ENCODE results near the gene ZNF827. TPM values are rescaled to one million over a fixed set of nuclear protein-coding genes. Genes with fewer than 3 reads are reported as not detected.

Gene ZNF827
- total RNA-seq, 1 donor from 2014 or later: 19.0 TPM

GRCh38 chr4:145976680-145977079 is 38.1 kb upstream of the ZNF827 start:
- peaks cover 12% of the 10 kb centered on the region for H3K4me1 ChIP-seq
- intact Hi-C loops (cut with micrococcal nuclease): no loop called here
- no peaks in the 10 kb centered on the region for H3K27me3 ChIP-seq (ENCODE audit: low read depth)
- no peaks in the 10 kb centered on the region for H3K9me3 ChIP-seq (replicated peaks)
- no peak overlapping the region for H3K4me3 ChIP-seq
- TF ChIP-seq, protein P1, sequence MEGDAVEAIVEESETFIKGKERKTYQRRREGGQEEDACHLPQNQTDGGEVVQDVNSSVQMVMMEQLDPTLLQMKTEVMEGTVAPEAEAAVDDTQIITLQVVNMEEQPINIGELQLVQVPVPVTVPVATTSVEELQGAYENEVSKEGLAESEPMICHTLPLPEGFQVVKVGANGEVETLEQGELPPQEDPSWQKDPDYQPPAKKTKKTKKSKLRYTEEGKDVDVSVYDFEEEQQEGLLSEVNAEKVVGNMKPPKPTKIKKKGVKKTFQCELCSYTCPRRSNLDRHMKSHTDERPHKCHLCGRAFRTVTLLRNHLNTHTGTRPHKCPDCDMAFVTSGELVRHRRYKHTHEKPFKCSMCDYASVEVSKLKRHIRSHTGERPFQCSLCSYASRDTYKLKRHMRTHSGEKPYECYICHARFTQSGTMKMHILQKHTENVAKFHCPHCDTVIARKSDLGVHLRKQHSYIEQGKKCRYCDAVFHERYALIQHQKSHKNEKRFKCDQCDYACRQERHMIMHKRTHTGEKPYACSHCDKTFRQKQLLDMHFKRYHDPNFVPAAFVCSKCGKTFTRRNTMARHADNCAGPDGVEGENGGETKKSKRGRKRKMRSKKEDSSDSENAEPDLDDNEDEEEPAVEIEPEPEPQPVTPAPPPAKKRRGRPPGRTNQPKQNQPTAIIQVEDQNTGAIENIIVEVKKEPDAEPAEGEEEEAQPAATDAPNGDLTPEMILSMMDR (IDR thresholded peaks at IDR 0.05; ENCODE audit: borderline replicate concordance): no peak
- no peak overlapping the region for H3K27ac ChIP-seq (replicated peaks)
- no peak for DNase-seq
- H3K36me3 ChIP-seq: no peaks in the 10 kb centered on the region

- intact Hi-C loops (cut with micrococcal nuclease): no loop called here
- Histone ChIP-seq H3K4me3 (no peak overlapping the region), H3K36me3 (no peaks in the 10 kb centered on the region), H3K27ac (replicated peaks) (no peak overlapping the region), H3K9me3 (replicated peaks) (peaks cover 16% of the 10 kb centered on the region), H3K27me3 (ENCODE audit: low read depth) (no peaks in the 10 kb centered on the region), H3K4me1 (no peaks in the 10 kb centered on the region)
- no peak for DNase-seq
- TF ChIP-seq, protein P1 (IDR thresholded peaks at IDR 0.05; ENCODE audit: borderline replicate concordance): no peak
These were observed 21.4 kb upstream of the ZNF827 start for GRCh38 chr4:145960012-145960411.

GRCh38 chr4:145957302-145957701 is 18.7 kb upstream of the ZNF827 start:
- no peaks in the 10 kb centered on the region for H3K27me3 ChIP-seq (ENCODE audit: low read depth)
- intact Hi-C loops (cut with micrococcal nuclease): no loop called here

DNA sequence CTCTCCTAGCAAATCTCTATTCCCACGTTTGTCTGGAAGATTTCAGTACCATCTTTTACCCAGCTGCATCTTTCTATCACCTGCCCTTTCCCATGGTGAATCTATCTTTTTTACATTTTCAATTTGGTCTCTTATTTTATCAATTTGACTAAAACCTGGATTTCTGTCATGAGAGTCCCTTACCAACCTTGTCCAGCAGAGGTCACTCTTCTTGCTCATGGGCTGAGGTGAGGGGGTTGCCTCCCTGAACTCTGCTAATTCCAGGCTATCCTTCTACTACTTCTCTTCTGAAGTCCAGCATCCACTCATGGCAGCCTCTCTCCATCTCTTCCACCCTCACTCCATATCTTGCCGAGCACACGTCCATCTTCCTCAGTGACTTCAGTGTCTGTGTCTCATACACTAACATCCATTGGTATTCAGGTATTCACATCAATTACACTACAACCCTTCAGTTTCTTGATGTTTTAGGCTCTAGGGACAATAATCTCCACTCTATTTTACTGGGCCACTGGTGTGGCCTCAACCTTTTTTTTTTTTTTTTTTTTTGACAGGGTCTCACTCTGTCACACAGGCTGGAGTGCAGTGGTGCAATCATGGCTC is 17.8 kb upstream of the ZNF827 start:
- Histone ChIP-seq H3K27me3 (ENCODE audit: low read depth) (no peaks in the 10 kb centered on the region), H3K4me3 (no peak overlapping the region), H3K27ac (replicated peaks) (no peak overlapping the region), H3K36me3 (no peaks in the 10 kb centered on the region), H3K9me3 (replicated peaks) (no peaks in the 10 kb centered on the region), H3K4me1 (no peaks in the 10 kb centered on the region)
- intact Hi-C loops (cut with micrococcal nuclease): no loop called here
- TF ChIP-seq, protein P1 (IDR thresholded peaks at IDR 0.05; ENCODE audit: borderline replicate concordance): peak; percentile 80
- DNase-seq: no peak

More at GRCh38 chr4:145957302-145957701, 18.7 kb upstream of the ZNF827 start:
- no peaks in the 10 kb centered on the region for H3K4me1 ChIP-seq
- TF ChIP-seq, protein P1 (IDR thresholded peaks at IDR 0.05; ENCODE audit: borderline replicate concordance): no peak
- no peak overlapping the region for H3K4me3 ChIP-seq
- H3K27ac ChIP-seq (replicated peaks): no peak overlapping the region
- DNase-seq: no peak
- no peaks in the 10 kb centered on the region for H3K36me3 ChIP-seq
- no peaks in the 10 kb centered on the region for H3K9me3 ChIP-seq (replicated peaks)

GRCh38 chr4:145954924-145955339 is 16.3 kb upstream of the ZNF827 start:
- TF ChIP-seq, protein P1 (IDR thresholded peaks at IDR 0.05; ENCODE audit: borderline replicate concordance): no peak
- Histone ChIP-seq H3K9me3 (replicated peaks) (no peaks in the 10 kb centered on the region), H3K4me1 (no peaks in the 10 kb centered on the region), H3K27me3 (ENCODE audit: low read depth) (no peaks in the 10 kb centered on the region), H3K27ac (replicated peaks) (no peak overlapping the region), H3K4me3 (no peak overlapping the region), H3K36me3 (no peaks in the 10 kb centered on the region)
- DNase-seq: no peak
- intact Hi-C loops (cut with micrococcal nuclease): no loop called here
